Amniotic stem cell (primary cell): ENCODE results near the gene SLC25A13.
A peak's percentile ranks its signal among the peaks of the same experiment; 100 is the strongest.
"Not testable (repeated sequence)": the region's sequence is repeated elsewhere in the genome, so short reads cannot be mapped to it uniquely, and the experiment has no call there.

Experiments
- DNase-seq: peaks from one replicate; lab custom pipeline; 2025; lab: John Stamatoyannopoulos, UW

The SLC25A13 gene, protein sequence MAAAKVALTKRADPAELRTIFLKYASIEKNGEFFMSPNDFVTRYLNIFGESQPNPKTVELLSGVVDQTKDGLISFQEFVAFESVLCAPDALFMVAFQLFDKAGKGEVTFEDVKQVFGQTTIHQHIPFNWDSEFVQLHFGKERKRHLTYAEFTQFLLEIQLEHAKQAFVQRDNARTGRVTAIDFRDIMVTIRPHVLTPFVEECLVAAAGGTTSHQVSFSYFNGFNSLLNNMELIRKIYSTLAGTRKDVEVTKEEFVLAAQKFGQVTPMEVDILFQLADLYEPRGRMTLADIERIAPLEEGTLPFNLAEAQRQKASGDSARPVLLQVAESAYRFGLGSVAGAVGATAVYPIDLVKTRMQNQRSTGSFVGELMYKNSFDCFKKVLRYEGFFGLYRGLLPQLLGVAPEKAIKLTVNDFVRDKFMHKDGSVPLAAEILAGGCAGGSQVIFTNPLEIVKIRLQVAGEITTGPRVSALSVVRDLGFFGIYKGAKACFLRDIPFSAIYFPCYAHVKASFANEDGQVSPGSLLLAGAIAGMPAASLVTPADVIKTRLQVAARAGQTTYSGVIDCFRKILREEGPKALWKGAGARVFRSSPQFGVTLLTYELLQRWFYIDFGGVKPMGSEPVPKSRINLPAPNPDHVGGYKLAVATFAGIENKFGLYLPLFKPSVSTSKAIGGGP

GRCh38 chr7:96321658-96322372, at the start of gene SLC25A13:
Gene SLC25A13 (minus strand): TSS chr7:96322098. CDS start chr7:96321956, 142 bp downstream.
- DNase-seq, result peak; percentile 56

GRCh38 chr7:96365916-96366315, 44.0 kb upstream of the SLC25A13 start:
- not testable (repeated sequence) for DNase-seq

DNA sequence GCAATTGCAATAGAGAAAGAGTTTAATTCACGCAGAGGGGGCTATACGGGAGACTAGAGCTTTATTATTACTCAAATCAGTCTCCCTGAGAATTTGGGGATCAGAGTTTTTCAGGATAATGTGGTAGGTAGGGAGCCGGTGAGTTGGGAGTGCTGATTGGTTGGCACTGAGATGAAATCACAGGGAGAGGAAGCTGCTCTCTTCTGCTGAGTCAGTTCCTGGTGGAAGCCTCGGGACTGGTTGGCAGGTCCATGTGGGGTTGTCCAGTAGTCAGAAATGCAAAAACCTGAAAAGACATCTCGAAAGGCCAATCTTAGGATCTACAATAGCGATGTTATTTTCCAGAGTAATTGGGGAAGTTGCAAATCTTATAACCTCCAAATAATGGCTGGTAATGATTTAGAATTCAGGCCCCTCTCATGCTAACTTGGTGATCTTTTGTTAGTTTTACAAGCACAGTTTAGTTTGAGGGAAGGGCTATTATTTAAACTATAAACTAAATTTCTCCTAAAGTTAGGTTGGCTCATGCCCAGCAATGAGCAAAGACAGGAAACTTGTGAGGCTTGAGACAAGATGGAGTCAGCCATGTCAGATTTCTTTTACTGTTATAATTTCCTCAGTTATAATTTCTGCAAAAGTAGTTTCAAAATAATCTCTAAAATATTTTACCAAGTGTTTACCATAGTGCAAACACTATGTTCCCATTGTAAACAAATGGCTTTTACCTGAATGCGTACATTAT, 39.4 kb upstream of the SLC25A13 start:
- DNase-seq, result no peak

- DNase-seq, result no peak
Observed at GRCh38 chr7:96359876-96360275, 38.0 kb upstream of the SLC25A13 start.

- DNase-seq, result not testable (repeated sequence)
Observed at GRCh38 chr7:96358236-96358971, 36.5 kb upstream of the SLC25A13 start.

DNA sequence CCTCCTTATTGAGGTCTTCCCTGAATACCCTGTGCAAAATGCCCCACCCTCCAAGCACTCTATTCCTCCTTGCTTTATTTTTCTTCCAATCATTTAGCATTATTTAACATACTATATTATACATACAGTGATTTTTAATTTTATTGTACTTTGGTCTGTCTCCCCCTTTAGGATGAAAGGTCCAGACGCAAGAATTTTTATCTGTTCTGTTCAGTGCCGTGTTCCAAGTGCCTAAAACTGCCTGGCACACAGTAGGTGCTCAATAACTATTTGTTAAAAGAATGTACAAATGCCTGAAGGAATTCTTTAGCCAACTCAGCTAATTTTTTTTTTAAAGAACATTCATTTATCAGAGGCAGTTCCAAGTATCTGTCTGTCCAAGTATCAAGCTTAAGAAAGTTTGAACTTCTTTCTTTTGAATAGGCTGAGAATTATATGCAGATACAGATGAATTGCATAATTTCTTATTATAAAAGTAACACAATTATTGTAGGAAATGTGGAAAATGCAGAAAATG, 34.1 kb upstream of the SLC25A13 start:
- no peak for DNase-seq

GRCh38 chr7:96354881-96355280, 33.0 kb upstream of the SLC25A13 start:
- DNase-seq, result no peak

DNA sequence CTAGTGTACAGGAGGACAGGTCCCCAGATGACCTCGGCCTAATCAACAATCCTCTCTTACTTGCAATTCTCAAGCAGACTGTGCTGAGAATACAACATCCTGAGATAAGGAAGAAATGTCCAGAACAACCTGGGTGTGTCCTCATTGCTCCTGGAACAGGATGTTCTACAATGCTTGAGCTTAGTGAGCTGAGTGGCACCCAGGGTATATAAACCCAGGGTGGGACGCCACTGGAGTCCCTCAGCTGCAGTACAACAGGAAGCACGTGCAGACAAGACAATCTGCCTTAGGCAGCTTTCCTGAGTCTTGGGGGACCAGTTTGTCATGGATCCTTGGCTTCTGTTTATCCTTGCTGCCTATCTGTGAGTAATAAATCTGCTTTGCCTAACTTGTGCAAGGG, 27.7 kb upstream of the SLC25A13 start:
- DNase-seq, result no peak

DNA sequence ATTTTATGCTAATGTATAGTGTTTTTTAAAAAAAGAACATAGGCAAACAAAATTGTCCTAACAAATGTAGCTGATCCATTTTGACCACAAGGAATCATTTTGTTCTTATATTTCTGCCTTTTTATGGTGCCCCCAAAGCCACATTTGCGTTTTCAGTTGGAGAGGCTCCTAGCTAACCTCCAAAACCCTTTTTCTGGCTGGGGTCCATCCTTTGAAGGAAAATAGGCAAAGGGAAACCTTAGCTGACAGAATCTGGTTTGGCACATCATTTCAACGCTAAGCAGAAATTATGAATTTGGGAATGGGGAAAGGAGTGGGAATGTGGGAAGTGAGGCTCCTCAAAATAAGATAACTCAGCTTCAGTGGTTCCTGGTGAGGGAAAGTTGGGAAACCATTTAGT, 25.6 kb upstream of the SLC25A13 start:
- no peak for DNase-seq

DNA sequence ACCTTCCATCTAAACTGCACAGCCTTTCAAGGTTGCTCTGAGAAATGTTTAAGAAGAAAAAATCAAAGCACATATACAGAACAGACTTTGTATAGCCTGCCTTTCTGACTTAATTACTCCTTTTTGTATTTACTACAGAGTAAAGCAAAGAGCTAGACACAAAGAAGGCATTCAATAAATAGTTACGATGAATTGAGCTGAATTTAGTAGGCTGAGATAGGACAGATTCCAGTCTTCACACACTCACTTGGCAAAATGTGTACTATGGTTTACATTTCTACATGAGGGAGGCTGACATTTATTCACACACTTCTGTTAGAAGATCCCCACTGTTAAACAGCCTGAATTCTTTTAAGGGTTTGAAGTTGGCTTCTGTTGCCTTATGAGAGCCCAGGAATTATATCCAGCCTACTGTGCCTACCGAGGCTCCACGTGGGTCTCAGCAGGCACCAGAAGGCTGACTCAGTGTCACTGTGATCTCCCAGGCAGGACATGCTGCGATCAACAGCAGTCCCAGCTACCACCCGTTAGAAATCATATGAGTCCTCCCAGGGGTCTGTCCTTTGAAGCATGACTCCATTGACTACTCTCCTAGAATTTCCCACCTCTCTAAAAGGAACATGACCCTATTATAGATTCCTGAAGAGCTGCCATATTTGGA, 24.5 kb upstream of the SLC25A13 start:
- no peak for DNase-seq

DNA sequence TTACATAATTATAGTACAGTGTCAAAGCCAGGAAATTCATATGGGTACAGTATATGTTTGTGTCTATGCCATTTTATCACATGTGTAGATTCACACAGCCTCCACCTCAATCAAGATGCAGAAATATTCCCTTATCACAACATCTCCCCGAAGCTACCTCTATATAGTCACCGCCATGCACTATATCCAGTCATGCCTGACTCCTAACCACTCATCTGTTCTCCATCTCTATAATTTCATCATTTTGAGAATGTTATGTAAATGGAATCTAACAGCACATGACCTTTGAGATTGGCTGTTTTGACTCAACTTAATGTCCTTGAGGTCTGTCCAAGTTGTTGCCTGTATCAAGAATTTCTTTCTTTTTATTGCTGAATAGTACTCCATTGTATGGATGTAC, 22.3 kb upstream of the SLC25A13 start:
- no peak for DNase-seq

DNA sequence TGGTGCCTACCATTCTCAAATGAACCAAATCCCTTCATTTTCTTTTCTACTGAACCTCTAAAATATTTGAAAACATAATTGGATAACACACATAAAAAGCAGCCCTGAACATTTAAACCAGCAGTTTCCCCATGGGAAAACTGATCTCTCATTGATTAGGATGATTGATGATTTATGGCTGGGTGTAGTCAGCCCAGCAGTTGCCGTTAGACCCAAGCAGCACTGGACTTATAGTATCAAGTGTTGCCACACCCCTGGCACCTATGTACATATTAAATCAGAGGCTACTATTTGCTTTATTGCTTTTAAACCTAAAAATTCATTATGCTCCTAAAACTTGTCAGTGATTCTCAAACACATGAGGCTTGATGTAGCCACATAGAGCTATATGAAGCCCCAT, 20.2 kb upstream of the SLC25A13 start:
- DNase-seq, result no peak

DNA sequence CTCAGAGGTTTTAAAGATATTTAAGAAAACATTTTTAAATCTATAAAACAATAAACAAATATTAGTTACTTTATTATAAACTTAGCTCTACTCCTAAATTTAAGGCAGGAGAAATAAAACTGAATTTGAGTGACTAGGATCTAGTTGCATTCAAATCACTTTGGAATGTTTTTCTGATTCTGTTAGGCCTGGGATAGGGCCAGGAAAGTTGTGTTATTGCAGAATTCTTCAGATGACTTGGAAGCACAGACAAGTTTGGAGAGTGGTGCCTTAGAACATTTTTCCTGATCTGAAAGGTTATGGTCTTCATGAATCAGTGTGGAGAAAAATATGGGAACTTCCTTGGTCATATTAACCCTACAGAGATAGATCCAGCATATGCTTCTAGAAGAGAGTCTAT, 15.6 kb upstream of the SLC25A13 start:
- peak; percentile 18 for DNase-seq

GRCh38 chr7:96332325-96332724, 10.4 kb upstream of the SLC25A13 start:
- DNase-seq, result no peak

GRCh38 chr7:96331775-96332174, 9.9 kb upstream of the SLC25A13 start:
- no peak for DNase-seq

DNA sequence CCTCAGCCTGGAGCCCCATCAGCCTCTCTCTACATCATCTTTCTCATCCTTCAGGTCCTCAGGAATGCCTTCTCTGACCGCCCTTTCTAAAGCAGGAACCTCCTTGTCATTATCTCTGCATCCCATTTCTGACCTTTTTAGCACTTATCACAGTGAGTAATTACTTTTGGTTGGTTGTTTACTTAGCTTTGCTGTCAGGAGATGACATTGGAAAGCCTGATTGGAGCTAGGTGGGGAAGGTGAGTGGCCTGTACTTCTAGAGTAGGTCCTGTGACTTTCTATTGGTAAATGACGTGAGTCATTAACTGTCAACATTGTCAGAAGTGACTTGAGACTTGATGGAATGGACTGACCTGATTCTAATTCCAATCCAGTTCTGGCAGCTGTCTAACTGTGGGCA, 9.3 kb upstream of the SLC25A13 start:
- no peak for DNase-seq

- DNase-seq, result no peak
Observed at GRCh38 chr7:96330193-96330592, 8.3 kb upstream of the SLC25A13 start.

- no peak for DNase-seq
Observed at GRCh38 chr7:96329241-96329640, 7.3 kb upstream of the SLC25A13 start.

GRCh38 chr7:96328016-96328415, 6.1 kb upstream of the SLC25A13 start:
- DNase-seq, result no peak

GRCh38 chr7:96327429-96327828, 5.5 kb upstream of the SLC25A13 start:
- DNase-seq, result no peak

GRCh38 chr7:96326752-96327151, 4.9 kb upstream of the SLC25A13 start:
- DNase-seq, result not testable (repeated sequence)
